GM12873 (cell line): ENCODE results near the gene FSHR.

Source experiments
- CTCF ChIP-seq: IDR thresholded peaks from 2 replicates; pipeline ENCODE4 v1.5.1; 2012; ENCODE audit warnings: low read depth, mild to moderate bottlenecking, moderate library complexity, low read length, control low read depth; ENCODE audit not compliant: insufficient read depth; ENCODE audit errors: missing control alignments

FSHR gene

GRCh38 chr2:48933828-48934497, 220.4 kb downstream of the FSHR start:
- TF ChIP-seq CTCF, result no peak

GRCh38 chr2:48932667-48933066, 221.6 kb downstream of the FSHR start:
- no peak for TF ChIP-seq CTCF

GRCh38 chr2:48929571-48930301, 224.6 kb downstream of the FSHR start:
- TF ChIP-seq CTCF, result no peak

GRCh38 chr2:48927355-48927754, 227.0 kb downstream of the FSHR start:
- no peak for TF ChIP-seq CTCF

- no peak for TF ChIP-seq CTCF
Measured at GRCh38 chr2:48915884-48916283, 238.4 kb downstream of the FSHR start.

- TF ChIP-seq CTCF, result no peak
Measured at GRCh38 chr2:48915227-48915626, 239.1 kb downstream of the FSHR start.

GRCh38 chr2:48914477-48915089, 239.7 kb downstream of the FSHR start:
- no peak for TF ChIP-seq CTCF
